ENCODE data around the gene MUSK.
"Not testable (repeated sequence)": the region's sequence is repeated elsewhere in the genome, so short reads cannot be mapped to it uniquely, and the experiment has no call there.

The MUSK gene

GRCh38 chr9:110776221-110776620 lies 107.6 kb downstream of the MUSK start:
- no peak overlapping the region for H3K27ac ChIP-seq
- TF ChIP-seq, protein P1, sequence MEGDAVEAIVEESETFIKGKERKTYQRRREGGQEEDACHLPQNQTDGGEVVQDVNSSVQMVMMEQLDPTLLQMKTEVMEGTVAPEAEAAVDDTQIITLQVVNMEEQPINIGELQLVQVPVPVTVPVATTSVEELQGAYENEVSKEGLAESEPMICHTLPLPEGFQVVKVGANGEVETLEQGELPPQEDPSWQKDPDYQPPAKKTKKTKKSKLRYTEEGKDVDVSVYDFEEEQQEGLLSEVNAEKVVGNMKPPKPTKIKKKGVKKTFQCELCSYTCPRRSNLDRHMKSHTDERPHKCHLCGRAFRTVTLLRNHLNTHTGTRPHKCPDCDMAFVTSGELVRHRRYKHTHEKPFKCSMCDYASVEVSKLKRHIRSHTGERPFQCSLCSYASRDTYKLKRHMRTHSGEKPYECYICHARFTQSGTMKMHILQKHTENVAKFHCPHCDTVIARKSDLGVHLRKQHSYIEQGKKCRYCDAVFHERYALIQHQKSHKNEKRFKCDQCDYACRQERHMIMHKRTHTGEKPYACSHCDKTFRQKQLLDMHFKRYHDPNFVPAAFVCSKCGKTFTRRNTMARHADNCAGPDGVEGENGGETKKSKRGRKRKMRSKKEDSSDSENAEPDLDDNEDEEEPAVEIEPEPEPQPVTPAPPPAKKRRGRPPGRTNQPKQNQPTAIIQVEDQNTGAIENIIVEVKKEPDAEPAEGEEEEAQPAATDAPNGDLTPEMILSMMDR (conservative IDR thresholded peaks at IDR 0.05) = no peak

GRCh38 chr9:110777196-110777875 lies 108.7 kb downstream of the MUSK start:
- H3K27ac ChIP-seq = no peak overlapping the region
- TF ChIP-seq, protein P1 (conservative IDR thresholded peaks at IDR 0.05) = no peak

DNA sequence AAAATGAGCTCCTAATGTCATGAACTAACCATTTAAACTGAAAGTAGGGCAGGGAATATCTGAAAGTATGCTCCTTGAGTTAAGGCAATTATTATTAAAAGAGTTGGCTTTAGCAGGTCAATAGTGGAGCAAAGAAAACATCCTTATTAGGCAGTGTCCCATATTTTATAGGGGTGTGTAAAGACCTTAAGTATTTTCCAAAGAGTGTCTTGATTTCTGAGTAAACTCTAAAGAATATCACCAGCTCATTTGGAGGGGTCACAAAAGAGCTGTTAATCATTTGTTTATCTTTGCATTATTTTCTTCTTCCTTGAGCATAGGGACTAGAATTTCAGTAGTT lies 109.3 kb downstream of the MUSK start:
- no peak overlapping the region for H3K27ac ChIP-seq
- TF ChIP-seq, protein P1 (conservative IDR thresholded peaks at IDR 0.05) = no peak

- H3K27ac ChIP-seq = no peak overlapping the region
- TF ChIP-seq, protein P1 (conservative IDR thresholded peaks at IDR 0.05) = no peak
These were observed 114.1 kb downstream of the MUSK start for GRCh38 chr9:110782701-110783100.

DNA sequence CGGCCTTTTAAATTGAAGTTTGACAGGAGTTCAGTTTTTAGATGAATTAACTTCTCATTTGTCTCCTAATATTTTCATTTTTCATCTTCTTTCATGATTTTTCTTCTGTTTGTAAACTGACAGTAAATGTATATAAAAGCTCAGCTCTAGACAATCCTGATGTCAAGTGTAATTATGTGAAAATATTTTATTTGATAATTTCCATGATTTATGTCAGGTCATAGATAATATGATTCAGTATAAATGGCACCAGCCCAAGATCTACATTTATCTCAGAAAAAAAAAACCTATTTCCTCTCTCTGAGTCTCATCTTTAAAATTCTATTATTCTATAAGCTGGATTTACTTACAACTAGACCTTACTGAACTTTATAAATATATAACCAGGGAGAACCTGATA lies 115.7 kb downstream of the MUSK start:
- TF ChIP-seq, protein P1 (conservative IDR thresholded peaks at IDR 0.05) = no peak
- H3K27ac ChIP-seq = no peak overlapping the region

- no peak overlapping the region for H3K27ac ChIP-seq
- TF ChIP-seq, protein P1 (conservative IDR thresholded peaks at IDR 0.05) = no peak
These were observed 116.6 kb downstream of the MUSK start for GRCh38 chr9:110785166-110785565.

- H3K27ac ChIP-seq = not testable (repeated sequence)
These were observed 119.8 kb downstream of the MUSK start for GRCh38 chr9:110788396-110788795.

DNA sequence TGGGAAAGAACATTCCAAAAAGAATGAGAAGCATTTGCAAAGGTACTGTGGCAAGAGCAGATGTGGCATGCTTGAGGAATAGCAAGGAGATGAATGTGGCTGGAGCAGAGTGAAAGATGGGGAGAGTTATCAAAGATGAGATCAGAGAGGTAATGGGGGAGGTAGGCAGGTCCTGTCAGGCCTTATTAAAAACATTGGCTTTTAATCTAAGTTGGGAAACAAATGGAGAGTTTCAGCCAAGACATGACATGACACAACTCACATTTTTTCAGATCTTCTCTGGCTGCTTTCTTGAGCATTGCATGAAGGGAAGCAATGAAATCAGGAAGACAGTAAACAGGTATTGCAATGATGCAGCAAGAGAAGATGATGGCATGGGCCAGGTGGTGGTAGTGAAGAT lies 120.3 kb downstream of the MUSK start:
- no peak overlapping the region for H3K27ac ChIP-seq
- TF ChIP-seq, protein P1 (conservative IDR thresholded peaks at IDR 0.05) = no peak

Data from VCaP (cell line).